ENCODE results near the gene CELF4.

The CELF4 gene

GRCh38 chr18:37434161-37434860 is 131.3 kb downstream of the CELF4 start:
- H3K9me3 ChIP-seq (ENCODE audit: control insufficient read depth, low read length), result peaks cover 7% of the 10 kb centered on the region
- no peak overlapping the region for H3K4me3 ChIP-seq (ENCODE audit: low read length)
- no peak overlapping the region for H3K9ac ChIP-seq (ENCODE audit: low read length)
- DNase-seq (ENCODE audit: low read depth), result no peak
- H3K36me3 ChIP-seq (ENCODE audit: control insufficient read depth, insufficient read depth, low read length, severe bottlenecking), result no peaks in the 10 kb centered on the region
- peaks cover 54% of the 10 kb centered on the region for H3K27me3 ChIP-seq (replicated peaks; ENCODE audit: control insufficient read depth, insufficient read depth, low read length)
- no peaks in the 10 kb centered on the region for H3K4me1 ChIP-seq (ENCODE audit: control insufficient read depth, insufficient read depth, low read length)

- Histone ChIP-seq H3K9me3 (ENCODE audit: control insufficient read depth, low read length) (peaks cover 2% of the 10 kb centered on the region), H3K9ac (ENCODE audit: low read length) (no peak overlapping the region), H3K27me3 (replicated peaks; ENCODE audit: control insufficient read depth, insufficient read depth, low read length) (peaks cover 50% of the 10 kb centered on the region), H3K4me3 (ENCODE audit: low read length) (no peak overlapping the region), H3K4me1 (ENCODE audit: control insufficient read depth, insufficient read depth, low read length) (no peaks in the 10 kb centered on the region), H3K36me3 (ENCODE audit: control insufficient read depth, insufficient read depth, low read length, severe bottlenecking) (no peaks in the 10 kb centered on the region)
- DNase-seq (ENCODE audit: low read depth), result no peak
Measured at GRCh38 chr18:37432436-37433195, 133.0 kb downstream of the CELF4 start.

- Histone ChIP-seq H3K27me3 (replicated peaks; ENCODE audit: control insufficient read depth, insufficient read depth, low read length) (peaks cover 42% of the 10 kb centered on the region), H3K4me3 (ENCODE audit: low read length) (no peak overlapping the region), H3K36me3 (ENCODE audit: control insufficient read depth, insufficient read depth, low read length, severe bottlenecking) (no peaks in the 10 kb centered on the region), H3K9me3 (ENCODE audit: control insufficient read depth, low read length) (no peaks in the 10 kb centered on the region), H3K9ac (ENCODE audit: low read length) (no peak overlapping the region), H3K4me1 (ENCODE audit: control insufficient read depth, insufficient read depth, low read length) (no peaks in the 10 kb centered on the region)
- no peak for DNase-seq (ENCODE audit: low read depth)
Measured at GRCh38 chr18:37430357-37431076, 135.1 kb downstream of the CELF4 start.

GRCh38 chr18:37429791-37430190 is 135.8 kb downstream of the CELF4 start:
- H3K4me1 ChIP-seq (ENCODE audit: control insufficient read depth, insufficient read depth, low read length), result no peaks in the 10 kb centered on the region
- H3K9me3 ChIP-seq (ENCODE audit: control insufficient read depth, low read length), result no peaks in the 10 kb centered on the region
- H3K36me3 ChIP-seq (ENCODE audit: control insufficient read depth, insufficient read depth, low read length, severe bottlenecking), result no peaks in the 10 kb centered on the region
- peaks cover 38% of the 10 kb centered on the region for H3K27me3 ChIP-seq (replicated peaks; ENCODE audit: control insufficient read depth, insufficient read depth, low read length)
- H3K9ac ChIP-seq (ENCODE audit: low read length), result no peak overlapping the region
- H3K4me3 ChIP-seq (ENCODE audit: low read length), result no peak overlapping the region
- no peak for DNase-seq (ENCODE audit: low read depth)

GRCh38 chr18:37428288-37428974 is 137.2 kb downstream of the CELF4 start:
- H3K9ac ChIP-seq (ENCODE audit: low read length), result no peak overlapping the region
- H3K4me1 ChIP-seq (ENCODE audit: control insufficient read depth, insufficient read depth, low read length), result no peaks in the 10 kb centered on the region
- no peak overlapping the region for H3K4me3 ChIP-seq (ENCODE audit: low read length)
- no peaks in the 10 kb centered on the region for H3K36me3 ChIP-seq (ENCODE audit: control insufficient read depth, insufficient read depth, low read length, severe bottlenecking)
- peaks cover 33% of the 10 kb centered on the region for H3K27me3 ChIP-seq (replicated peaks; ENCODE audit: control insufficient read depth, insufficient read depth, low read length)
- no peak for DNase-seq (ENCODE audit: low read depth)
- no peaks in the 10 kb centered on the region for H3K9me3 ChIP-seq (ENCODE audit: control insufficient read depth, low read length)

GRCh38 chr18:37426586-37426985 is 139.0 kb downstream of the CELF4 start:
- H3K9me3 ChIP-seq (ENCODE audit: control insufficient read depth, low read length), result no peaks in the 10 kb centered on the region
- H3K36me3 ChIP-seq (ENCODE audit: control insufficient read depth, insufficient read depth, low read length, severe bottlenecking), result no peaks in the 10 kb centered on the region
- H3K9ac ChIP-seq (ENCODE audit: low read length), result no peak overlapping the region
- DNase-seq (ENCODE audit: low read depth), result no peak
- H3K4me1 ChIP-seq (ENCODE audit: control insufficient read depth, insufficient read depth, low read length), result peaks cover 4% of the 10 kb centered on the region
- H3K4me3 ChIP-seq (ENCODE audit: low read length), result no peak overlapping the region
- peaks cover 37% of the 10 kb centered on the region for H3K27me3 ChIP-seq (replicated peaks; ENCODE audit: control insufficient read depth, insufficient read depth, low read length)

GRCh38 chr18:37425222-37425621 is 140.4 kb downstream of the CELF4 start:
- Histone ChIP-seq H3K4me1 (ENCODE audit: control insufficient read depth, insufficient read depth, low read length) (peaks cover 7% of the 10 kb centered on the region), H3K27me3 (replicated peaks; ENCODE audit: control insufficient read depth, insufficient read depth, low read length) (peaks cover 42% of the 10 kb centered on the region), H3K9me3 (ENCODE audit: control insufficient read depth, low read length) (no peaks in the 10 kb centered on the region), H3K9ac (ENCODE audit: low read length) (no peak overlapping the region), H3K4me3 (ENCODE audit: low read length) (no peak overlapping the region), H3K36me3 (ENCODE audit: control insufficient read depth, insufficient read depth, low read length, severe bottlenecking) (no peaks in the 10 kb centered on the region)
- DNase-seq (ENCODE audit: low read depth), result no peak

GRCh38 chr18:37424507-37424906 is 141.1 kb downstream of the CELF4 start:
- peaks cover 47% of the 10 kb centered on the region for H3K27me3 ChIP-seq (replicated peaks; ENCODE audit: control insufficient read depth, insufficient read depth, low read length)
- DNase-seq (ENCODE audit: low read depth), result no peak
- H3K4me3 ChIP-seq (ENCODE audit: low read length), result no peak overlapping the region
- peaks cover 7% of the 10 kb centered on the region for H3K4me1 ChIP-seq (ENCODE audit: control insufficient read depth, insufficient read depth, low read length)
- H3K9me3 ChIP-seq (ENCODE audit: control insufficient read depth, low read length), result no peaks in the 10 kb centered on the region
- H3K36me3 ChIP-seq (ENCODE audit: control insufficient read depth, insufficient read depth, low read length, severe bottlenecking), result no peaks in the 10 kb centered on the region
- H3K9ac ChIP-seq (ENCODE audit: low read length), result no peak overlapping the region

- Histone ChIP-seq H3K4me3 (ENCODE audit: low read length) (no peak overlapping the region), H3K4me1 (ENCODE audit: control insufficient read depth, insufficient read depth, low read length) (peaks cover 7% of the 10 kb centered on the region), H3K9ac (ENCODE audit: low read length) (no peak overlapping the region), H3K27me3 (replicated peaks; ENCODE audit: control insufficient read depth, insufficient read depth, low read length) (peaks cover 53% of the 10 kb centered on the region), H3K9me3 (ENCODE audit: control insufficient read depth, low read length) (no peaks in the 10 kb centered on the region), H3K36me3 (ENCODE audit: control insufficient read depth, insufficient read depth, low read length, severe bottlenecking) (no peaks in the 10 kb centered on the region)
- no peak for DNase-seq (ENCODE audit: low read depth)
Measured at GRCh38 chr18:37422596-37422995, 143.0 kb downstream of the CELF4 start.

GRCh38 chr18:37422116-37422515 is 143.5 kb downstream of the CELF4 start:
- H3K9ac ChIP-seq (ENCODE audit: low read length), result no peak overlapping the region

More at GRCh38 chr18:37422116-37422515, 143.5 kb downstream of the CELF4 start:
- no peak for DNase-seq (ENCODE audit: low read depth)
- Histone ChIP-seq H3K9me3 (ENCODE audit: control insufficient read depth, low read length) (no peaks in the 10 kb centered on the region), H3K36me3 (ENCODE audit: control insufficient read depth, insufficient read depth, low read length, severe bottlenecking) (no peaks in the 10 kb centered on the region), H3K4me3 (ENCODE audit: low read length) (no peak overlapping the region), H3K4me1 (ENCODE audit: control insufficient read depth, insufficient read depth, low read length) (peaks cover 7% of the 10 kb centered on the region), H3K27me3 (replicated peaks; ENCODE audit: control insufficient read depth, insufficient read depth, low read length) (peaks cover 58% of the 10 kb centered on the region)
